ENCODE measurements around the gene ARHGAP19.

DNA sequence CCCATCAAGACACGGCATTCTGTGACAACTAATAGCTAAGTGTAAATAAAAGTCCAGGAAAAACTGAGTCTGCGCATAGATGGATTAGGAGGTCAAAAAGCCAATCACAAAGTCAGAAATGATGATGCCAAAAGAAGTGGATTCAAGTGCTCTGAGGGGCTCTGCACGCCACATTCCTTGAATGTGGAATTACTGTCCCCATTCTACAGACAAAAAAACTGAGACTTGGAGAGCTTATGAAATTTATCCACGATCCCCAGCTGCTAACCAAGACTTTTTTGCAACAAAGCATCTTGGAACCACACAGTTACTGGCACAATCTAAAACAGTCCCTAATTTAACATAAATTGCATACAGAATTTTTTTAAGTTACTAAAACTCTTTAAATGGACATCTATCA is 57.1 kb downstream of the ARHGAP19 start:
- TF ChIP-seq, protein P1, sequence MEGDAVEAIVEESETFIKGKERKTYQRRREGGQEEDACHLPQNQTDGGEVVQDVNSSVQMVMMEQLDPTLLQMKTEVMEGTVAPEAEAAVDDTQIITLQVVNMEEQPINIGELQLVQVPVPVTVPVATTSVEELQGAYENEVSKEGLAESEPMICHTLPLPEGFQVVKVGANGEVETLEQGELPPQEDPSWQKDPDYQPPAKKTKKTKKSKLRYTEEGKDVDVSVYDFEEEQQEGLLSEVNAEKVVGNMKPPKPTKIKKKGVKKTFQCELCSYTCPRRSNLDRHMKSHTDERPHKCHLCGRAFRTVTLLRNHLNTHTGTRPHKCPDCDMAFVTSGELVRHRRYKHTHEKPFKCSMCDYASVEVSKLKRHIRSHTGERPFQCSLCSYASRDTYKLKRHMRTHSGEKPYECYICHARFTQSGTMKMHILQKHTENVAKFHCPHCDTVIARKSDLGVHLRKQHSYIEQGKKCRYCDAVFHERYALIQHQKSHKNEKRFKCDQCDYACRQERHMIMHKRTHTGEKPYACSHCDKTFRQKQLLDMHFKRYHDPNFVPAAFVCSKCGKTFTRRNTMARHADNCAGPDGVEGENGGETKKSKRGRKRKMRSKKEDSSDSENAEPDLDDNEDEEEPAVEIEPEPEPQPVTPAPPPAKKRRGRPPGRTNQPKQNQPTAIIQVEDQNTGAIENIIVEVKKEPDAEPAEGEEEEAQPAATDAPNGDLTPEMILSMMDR (conservative IDR thresholded peaks at IDR 0.05), result no peak
- TF ChIP-seq EZH2 (IDR thresholded peaks at IDR 0.05; ENCODE audit: low read depth), result no peak
